GM20431 (cell line): ENCODE results near the gene NAV3.

Experiments used
- in situ Hi-C: fragments of 300-500 bp; cut with MseI, MboI; formaldehyde crosslinking; loops from one replicate; pipeline ENCODE4 v1.15.0; 2020; ENCODE audit warnings: low sequenced_read_pairs; ENCODE audit not compliant: unreplicated experiment

Gene NAV3

DNA sequence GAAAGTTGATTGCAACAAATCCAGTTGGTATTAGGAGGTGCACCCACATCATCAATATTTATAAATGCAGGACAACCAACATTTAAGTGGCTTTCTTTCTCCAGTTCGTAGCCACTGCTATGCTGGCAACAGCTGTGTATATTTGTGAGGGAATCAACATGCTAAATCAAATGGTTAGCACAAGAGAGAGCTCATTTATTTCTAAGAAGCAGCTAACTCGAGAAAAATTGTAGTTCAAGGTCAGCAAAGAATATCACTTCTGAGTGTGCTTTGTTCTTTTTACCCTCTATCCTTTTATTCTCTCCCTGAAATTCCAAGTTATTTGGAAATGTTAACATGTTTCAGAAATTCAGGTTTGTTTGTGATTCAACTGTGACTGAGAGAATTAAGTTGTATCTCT, 137.3 kb downstream of the NAV3 start:
- in situ Hi-C loops = no loop called here

- in situ Hi-C loops = no loop called here
Observed at GRCh38 chr12:77968571-77968970, 137.9 kb downstream of the NAV3 start.

- in situ Hi-C loops = no loop called here
Observed at GRCh38 chr12:77973579-77973978, 142.9 kb downstream of the NAV3 start.

GRCh38 chr12:77974645-77975044, 144.0 kb downstream of the NAV3 start:
- in situ Hi-C loops = no loop called here

DNA sequence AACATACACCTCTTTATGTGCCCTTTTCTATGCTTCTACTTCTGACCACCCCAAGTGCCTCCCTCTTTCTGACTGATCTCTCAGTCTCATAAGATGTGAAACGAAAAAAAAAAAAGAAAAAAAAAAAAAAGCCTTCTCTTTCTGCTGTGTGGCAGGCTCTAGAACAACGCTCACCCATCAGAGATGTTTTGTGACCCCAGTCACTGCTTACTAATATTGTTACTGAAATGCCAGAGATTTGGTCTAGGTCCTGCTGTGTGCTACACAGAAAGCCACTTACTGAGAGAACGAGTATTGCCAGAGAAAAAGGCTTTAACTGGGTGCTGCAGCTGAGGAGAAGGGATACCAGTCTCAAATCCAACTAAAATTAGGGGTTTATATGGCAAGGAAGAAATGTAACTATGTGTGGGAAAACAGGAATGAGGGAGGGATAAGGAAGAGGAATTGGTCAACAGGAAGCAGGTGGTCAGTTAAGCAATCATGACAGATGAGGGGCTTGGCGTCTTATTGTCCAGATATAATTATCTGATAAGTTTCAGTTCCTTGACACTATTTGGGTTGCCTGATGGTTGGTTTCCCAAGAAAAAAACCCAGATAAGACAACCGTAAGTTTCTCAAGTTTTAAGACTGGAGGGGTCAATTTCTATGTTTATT, 149.0 kb downstream of the NAV3 start:
- in situ Hi-C loops = no loop called here

DNA sequence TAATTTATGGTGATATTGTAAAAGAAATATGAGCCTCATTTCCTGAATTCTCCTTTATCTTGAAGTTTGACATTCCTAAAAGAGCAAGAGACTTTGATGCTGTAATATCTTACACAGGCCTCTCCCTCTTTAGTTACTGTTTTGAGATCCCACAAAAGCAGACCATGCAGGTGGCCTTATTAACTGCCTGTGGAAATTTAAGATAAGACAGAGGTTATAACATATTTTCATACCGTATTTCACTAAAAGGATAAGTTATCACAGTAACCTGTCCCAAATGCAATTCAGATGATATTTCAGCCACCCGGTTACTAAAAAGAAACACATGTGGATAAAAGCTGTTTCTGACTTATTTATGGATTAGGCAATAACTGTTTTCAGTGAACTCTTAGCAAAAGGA, 150.1 kb downstream of the NAV3 start:
- in situ Hi-C loops = no loop called here

DNA sequence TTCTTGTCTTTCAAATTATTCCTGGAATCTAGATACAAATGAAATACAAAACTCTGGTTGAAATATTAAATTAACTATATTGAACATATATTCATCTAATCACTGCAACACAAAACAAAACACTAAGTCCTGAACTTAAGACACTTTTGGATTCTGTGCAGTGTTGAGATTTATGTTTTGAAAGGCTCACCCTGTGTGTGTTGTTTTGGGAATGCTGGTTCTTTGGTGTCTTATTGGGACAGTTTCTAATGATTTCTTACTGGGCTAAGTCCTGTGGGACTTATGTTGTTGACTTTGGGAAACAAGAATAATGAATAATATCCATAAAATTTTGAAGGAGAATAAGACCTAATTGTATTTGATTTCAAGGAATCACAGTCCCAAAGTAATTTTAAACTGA, 153.2 kb downstream of the NAV3 start:
- in situ Hi-C loops = no loop called here

DNA sequence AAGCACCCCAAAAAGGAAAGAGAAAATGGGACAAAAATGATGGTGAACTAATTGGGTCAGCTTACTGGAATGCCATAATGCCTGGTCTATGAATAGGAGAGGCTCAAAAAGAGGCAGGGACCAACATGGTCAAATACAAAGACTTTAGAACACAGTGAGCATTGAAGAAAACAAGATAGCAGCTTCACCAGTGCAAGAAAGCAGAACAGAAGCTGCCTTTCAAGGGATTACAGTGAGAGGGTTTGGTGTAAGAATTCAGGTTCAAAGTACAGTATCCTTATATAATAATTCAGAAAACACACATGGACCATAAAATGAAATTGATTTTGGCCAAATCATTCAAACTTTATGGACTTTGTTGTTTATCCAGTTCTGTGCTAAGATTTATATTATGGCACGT, 162.1 kb downstream of the NAV3 start:
- in situ Hi-C loops = no loop called here

- in situ Hi-C loops = no loop called here
Observed at GRCh38 chr12:77993658-77994057, 163.0 kb downstream of the NAV3 start.

DNA sequence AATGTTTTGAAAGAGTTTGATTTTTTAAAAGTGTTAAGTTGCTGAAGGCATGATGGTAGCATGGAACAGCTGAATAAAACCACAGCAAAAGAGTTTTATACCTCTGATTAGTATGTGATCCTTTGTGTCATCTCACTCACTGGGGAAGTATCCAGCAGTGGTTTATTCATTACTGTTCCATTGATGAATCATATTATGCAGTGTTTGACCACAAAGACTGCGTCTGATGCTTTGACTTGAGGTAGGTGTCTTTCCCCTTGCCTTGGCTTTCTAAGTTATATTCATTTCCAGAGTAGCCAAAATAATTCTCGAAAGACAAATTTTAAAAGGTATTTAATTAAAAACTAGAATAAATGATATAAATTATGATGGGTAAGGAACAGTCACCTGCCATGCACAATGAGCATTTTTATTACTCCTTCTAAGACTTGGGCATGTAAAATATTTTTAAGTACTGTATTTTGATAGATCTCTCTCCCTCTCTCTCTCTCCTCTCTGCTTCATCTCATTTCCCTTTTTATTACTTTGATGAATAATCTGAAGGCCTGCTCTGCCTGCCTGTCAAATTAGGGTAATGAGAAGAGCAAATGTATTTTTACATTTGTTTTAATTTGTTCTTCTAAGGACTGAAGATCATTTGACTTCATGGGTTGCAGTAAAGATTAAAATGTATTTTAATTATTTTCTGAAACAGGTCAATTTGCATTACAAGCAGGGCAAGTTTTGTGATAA, 164.9 kb downstream of the NAV3 start:
- in situ Hi-C loops = no loop called here

DNA sequence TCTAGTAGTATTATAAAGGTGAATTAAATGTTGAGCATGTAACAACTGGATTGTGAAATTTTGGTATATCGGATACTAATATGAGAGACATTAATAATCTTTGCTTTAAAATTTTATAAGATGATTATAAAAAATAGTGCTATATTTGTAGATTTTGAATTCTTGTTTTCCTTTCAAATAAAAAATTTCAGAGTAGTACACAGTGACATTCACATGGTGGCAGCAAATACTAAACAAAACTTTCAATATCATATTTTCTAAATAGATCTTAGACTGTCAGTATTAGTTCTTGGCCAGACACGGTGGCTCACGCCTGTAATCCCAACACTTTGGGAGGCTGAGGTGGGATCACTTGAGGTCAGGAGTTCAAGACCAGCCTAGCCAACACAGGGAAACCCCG, 166.0 kb downstream of the NAV3 start:
- in situ Hi-C loops = no loop called here

- in situ Hi-C loops = no loop called here
Observed at GRCh38 chr12:77998236-77998786, 167.6 kb downstream of the NAV3 start.

GRCh38 chr12:77999074-77999715, 168.5 kb downstream of the NAV3 start:
- in situ Hi-C loops = no loop called here

- in situ Hi-C loops = loop anchor here (25.0 kb wide), 1 partner anchor 109 kb away; no protein-coding TSS in a partner anchor
Observed at GRCh38 chr12:78002878-78003277, 172.2 kb downstream of the NAV3 start.

DNA sequence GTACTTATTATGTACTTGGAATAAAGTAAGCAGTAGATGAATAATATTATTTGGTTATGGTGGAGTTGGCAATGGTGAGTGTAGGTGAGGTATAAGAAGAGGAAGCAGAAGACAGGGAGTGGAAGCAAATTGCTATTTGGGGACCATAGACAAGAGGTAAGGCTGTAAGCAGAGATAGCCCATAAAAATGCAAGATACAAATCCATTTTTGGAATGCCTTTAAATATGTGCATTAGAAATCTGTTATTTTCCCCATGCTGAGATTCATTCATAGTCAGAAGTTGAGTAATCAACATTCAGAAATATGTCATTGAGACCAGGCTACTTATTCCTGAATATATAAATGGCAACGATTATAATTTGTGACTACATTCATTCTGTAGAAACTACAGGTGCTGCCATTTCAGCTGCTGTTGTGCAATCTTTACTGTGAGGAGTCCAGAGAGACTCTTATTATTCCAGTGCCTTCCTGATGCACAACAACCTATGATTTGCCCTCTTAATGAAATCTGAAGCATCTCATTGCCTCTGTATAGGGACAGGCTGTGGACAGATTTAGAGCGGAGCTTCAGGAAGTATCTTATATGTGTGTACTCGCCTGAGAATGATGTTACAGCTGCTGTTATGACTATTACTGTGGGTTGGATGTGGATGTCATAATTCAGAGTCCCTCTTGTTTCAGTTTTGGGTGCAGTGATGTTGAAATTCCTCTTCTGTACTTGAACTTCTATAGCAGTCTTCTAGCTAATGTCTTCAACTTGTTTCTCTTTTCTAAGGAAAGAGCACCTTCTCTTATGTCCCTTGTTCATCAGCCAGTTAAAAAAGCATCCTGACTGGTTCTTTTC, 173.8 kb downstream of the NAV3 start:
- in situ Hi-C loops = loop anchor here (25.0 kb wide), 1 partner anchor 108 kb away; no protein-coding TSS in a partner anchor

DNA sequence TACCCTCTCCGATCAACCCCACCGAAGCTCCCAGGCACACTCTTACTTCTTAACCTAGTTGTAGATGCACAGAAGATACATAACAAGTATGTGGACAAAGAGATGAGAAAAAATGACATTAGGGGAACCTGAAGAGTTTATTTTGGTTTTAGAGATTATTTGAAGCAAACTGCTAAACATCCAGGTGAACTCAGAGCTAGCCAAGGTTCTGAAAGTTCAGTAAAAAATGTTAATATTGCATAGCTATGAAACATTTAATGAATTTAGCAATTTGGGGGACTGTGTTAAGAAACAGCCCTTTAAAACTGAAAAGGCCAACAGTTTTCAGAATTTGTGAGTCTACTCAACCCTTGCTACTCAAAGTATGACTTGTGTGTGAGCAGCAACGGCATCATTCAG, 174.4 kb downstream of the NAV3 start:
- in situ Hi-C loops = loop anchor here (25.0 kb wide), 1 partner anchor 107 kb away; no protein-coding TSS in a partner anchor

DNA sequence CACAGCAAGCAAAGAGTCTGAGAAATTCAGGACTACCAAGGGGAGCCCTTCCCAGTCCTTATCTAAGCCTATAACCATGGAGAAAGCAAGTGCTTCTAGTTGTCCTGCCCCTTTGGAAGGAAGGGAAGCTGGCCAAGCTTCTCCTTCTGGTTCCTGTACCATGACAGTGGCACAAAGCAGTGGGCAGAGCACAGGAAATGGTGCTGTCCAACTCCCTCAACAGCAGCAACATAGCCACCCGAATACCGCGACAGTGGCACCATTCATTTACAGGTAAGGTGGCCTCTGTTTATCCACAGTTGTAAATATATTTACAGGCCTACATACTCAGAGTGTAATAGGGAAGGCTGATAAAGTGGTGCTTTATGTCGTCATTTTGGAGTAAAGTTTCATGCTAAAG, 176.5 kb downstream of the NAV3 start:
- in situ Hi-C loops = loop anchor here (25.0 kb wide), 1 partner anchor 105 kb away; no protein-coding TSS in a partner anchor

DNA sequence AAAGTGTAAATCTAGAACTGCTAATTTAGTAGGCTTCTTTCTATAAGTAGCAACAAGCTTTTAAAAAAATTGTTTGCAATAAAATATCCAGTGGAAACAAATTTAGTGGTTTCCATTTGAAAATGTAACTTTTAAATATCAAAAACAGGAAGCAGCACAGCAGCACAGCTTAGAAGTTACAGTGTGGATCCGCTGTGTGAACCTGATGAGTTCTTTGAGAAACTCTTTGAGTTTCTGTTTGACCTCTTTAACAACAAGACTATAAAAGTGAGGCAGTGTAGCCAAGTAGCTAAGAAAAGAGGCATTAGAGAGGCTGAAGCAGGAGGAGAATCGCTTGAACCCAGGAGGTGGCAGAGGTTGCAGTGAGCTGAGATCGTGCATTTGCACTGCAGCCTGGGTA, 178.3 kb downstream of the NAV3 start:
- in situ Hi-C loops = loop anchor here (25.0 kb wide), 1 partner anchor 103 kb away; no protein-coding TSS in a partner anchor

DNA sequence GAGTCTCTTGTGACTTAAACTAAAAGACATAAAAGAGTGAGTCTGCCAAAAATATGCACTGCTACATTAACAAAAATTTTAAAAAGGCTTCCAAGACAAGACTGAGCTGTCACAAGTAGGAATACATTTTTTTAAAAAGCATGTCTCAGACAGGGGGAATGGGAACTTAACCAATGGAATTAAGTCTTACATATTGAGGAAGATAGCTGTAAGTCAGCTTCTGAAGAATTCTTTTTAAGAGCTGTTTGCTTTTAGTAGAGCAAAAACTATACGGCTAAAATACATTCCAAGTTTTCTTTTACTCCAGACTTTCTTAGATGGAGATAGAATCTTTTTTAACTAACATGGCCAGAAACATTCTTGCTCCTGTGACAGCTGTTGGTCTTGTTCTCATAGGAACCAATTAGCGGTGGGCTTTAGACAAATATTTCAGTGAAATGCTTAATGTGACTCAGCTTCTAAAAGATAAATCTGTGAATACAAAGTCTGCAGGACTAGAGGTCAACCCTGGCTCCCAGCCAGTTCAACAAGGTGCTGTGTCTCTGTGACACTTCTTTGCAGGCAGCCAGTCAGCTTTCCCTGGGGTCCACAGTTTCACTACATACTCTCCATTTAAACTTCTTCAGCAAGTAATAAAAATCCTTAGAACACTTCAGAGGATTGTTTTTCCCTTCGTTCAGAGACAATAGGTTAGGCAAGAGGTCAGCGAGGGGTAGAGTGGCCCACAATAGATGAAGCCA, 187.6 kb downstream of the NAV3 start:
- in situ Hi-C loops = loop anchor here (25.0 kb wide), 1 partner anchor 94 kb away; no protein-coding TSS in a partner anchor
